Transverse colon (tissue), 4 donors: ENCODE measurements around the gene DNER. TPM values are rescaled to one million over a fixed set of nuclear protein-coding genes. Genes with fewer than 3 reads are reported as not detected.

Source experiments
- DNase-seq: peaks from one replicate; pipeline ENCODE4 v3.0.0-alpha.2; 2019
- H3K27ac ChIP-seq, 4 donors: fragments of 200-600 bp; sonication (generic); 2 replicates each; pipeline ENCODE4 v1.5.1; 2016 to 2018; ENCODE audit warnings: inconsistent platforms in 4 of 4
- H3K27me3 ChIP-seq: fragments of 200-600 bp; sonication (generic); 2 replicates; pipeline ENCODE4 v1.5.1; 2017; ENCODE audit warnings: inconsistent platforms
- H3K36me3 ChIP-seq, 4 donors: fragments of 200-600 bp; sonication (generic); 2 replicates each; pipeline ENCODE4 v1.5.1; 2017 to 2019; ENCODE audit warnings: inconsistent platforms in 4 of 4
- H3K4me1 ChIP-seq, 4 donors: fragments of 200-600 bp; sonication (generic); 2 replicates each; pipeline ENCODE4 v1.5.1; 2017 to 2020; ENCODE audit warnings: inconsistent platforms in 4 of 4
- H3K4me3 ChIP-seq, 4 donors: fragments of 200-600 bp; sonication (generic); 1 replicate in 1 of 4; 2 replicates in 3 of 4; pipeline versions ENCODE4 v1.5.1 to v1.6.1; 2017 to 2019; ENCODE audit warnings: inconsistent platforms in 4 of 4
- H3K9me3 ChIP-seq, 2 donors: fragments of 200-600 bp; sonication (generic); 2 replicates each; pipeline ENCODE4 v1.5.1; 2017 to 2019; ENCODE audit warnings: inconsistent platforms in 2 of 2
- EP300 ChIP-seq: sonication (generic); formaldehyde crosslinking; IDR thresholded peaks from one replicate; pipeline ENCODE4 v1.6.1; 2017; ENCODE audit warnings: antibody characterized with exemption, low read depth
- POLR2A ChIP-seq: fragments of 450-650 bp; IDR thresholded peaks from one replicate; pipeline ENCODE4 v1.6.1; 2016; ENCODE audit warnings: antibody characterized with exemption, mild to moderate bottlenecking, moderate library complexity
- POLR2AphosphoS5 ChIP-seq, 3 donors: sonication (generic); formaldehyde crosslinking; IDR thresholded peaks; one replicate each; pipeline ENCODE4 v1.6.1; 2016; ENCODE audit warnings: antibody characterized with exemption in 3 of 3
- WGBS, 2 donors: methylation state at CpG; one replicate each; pipeline ENCODE4 v1.1.5; 2018; ENCODE audit warnings: low coverage in 1 of 2; 5-methylcytosine and 5-hydroxymethylcytosine counted together
- in situ Hi-C, 4 donors: fragments of 200-750 bp; cut with MboI; loops; one replicate each; pipeline versions ENCODE4 v1.15.0 to v1.15.1; 2017; ENCODE audit warnings: low sequenced_read_pairs in 3 of 4, low pct_ligation_motif_present in 1 of 4, low pct_unique_long_range_greater_than_20kb in 1 of 4
- intact Hi-C: fragments of 100-400 bp; cut with DNase I; formaldehyde crosslinking; loops from one replicate; pipeline ENCODE4 v1.15.1; 2023; ENCODE audit warnings: low total_unique reads
- total RNA-seq, 4 donors: library from RNA; depleted of rRNA; stranded (reverse); fragments of >200 nt; gene quantifications; one replicate each; pipeline ENCODE4 v1.1.0, GENCODE V29; 2016
- TF ChIP-seq, protein P1 (sequence below), 5 experiments: fragments of 200-600 bp in 3 of 5; fragments of 450-650 bp in 2 of 5; sonication (generic) in 3 of 5; IDR thresholded peaks; 1 replicate in 2 of 5; 2 replicates in 3 of 5; pipeline ENCODE4 v1.5.1; 2016 to 2017; ENCODE audit warnings: antibody characterized with exemption in 5 of 5, inconsistent platforms in 3 of 5, mild to moderate bottlenecking in 2 of 5, moderate library complexity in 1 of 5

DNER gene
- total RNA-seq, 4 donors from 2014 or later = 1.9 to 4.9 (median 2.5) TPM

DNA sequence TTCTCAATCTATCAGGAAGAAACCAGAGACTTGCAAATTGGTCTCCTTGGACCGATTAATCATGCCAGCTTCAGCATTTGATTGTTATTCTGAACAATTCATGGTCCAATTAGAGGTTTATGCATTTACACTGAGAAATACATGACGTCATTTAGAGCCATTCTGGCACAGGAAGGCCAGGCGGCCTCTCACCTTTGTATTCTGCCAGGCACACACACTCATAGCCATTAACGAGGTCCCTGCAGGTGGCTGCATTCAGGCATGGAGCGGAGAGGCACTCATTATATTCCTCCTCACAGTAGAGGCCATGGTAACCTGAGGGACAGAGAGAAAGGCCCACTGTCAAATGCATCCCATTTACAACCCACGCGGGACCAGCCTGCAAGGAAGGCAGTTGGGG is 296.4 kb downstream of the DNER start:
- intact Hi-C loops (no loop called here), in situ Hi-C loops (no loop called here)
- TF ChIP-seq POLR2AphosphoS5 (IDR thresholded peaks at IDR 0.05) (no peak), EP300 (no peak), POLR2A (no peak)
- TF ChIP-seq, protein P1, sequence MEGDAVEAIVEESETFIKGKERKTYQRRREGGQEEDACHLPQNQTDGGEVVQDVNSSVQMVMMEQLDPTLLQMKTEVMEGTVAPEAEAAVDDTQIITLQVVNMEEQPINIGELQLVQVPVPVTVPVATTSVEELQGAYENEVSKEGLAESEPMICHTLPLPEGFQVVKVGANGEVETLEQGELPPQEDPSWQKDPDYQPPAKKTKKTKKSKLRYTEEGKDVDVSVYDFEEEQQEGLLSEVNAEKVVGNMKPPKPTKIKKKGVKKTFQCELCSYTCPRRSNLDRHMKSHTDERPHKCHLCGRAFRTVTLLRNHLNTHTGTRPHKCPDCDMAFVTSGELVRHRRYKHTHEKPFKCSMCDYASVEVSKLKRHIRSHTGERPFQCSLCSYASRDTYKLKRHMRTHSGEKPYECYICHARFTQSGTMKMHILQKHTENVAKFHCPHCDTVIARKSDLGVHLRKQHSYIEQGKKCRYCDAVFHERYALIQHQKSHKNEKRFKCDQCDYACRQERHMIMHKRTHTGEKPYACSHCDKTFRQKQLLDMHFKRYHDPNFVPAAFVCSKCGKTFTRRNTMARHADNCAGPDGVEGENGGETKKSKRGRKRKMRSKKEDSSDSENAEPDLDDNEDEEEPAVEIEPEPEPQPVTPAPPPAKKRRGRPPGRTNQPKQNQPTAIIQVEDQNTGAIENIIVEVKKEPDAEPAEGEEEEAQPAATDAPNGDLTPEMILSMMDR (IDR thresholded peaks at IDR 0.05) = no peak
- DNase-seq = no peak
- WGBS, 2 donors = 50 to 64% methylated on average over 1 to 7 of the region's 7 CpGs
- no peak overlapping the region for H3K4me3 ChIP-seq
- no peaks in the 10 kb centered on the region for H3K27me3 ChIP-seq
- peak overlapping the region in 2 of 4 donors; percentile 7 to 14 for H3K27ac ChIP-seq
- peaks cover 0 to 6% (median 0%) of the 10 kb centered on the region in 4 donors for H3K4me1 ChIP-seq
- no peaks in the 10 kb centered on the region for H3K9me3 ChIP-seq
- H3K36me3 ChIP-seq = no peaks in the 10 kb centered on the region

DNA sequence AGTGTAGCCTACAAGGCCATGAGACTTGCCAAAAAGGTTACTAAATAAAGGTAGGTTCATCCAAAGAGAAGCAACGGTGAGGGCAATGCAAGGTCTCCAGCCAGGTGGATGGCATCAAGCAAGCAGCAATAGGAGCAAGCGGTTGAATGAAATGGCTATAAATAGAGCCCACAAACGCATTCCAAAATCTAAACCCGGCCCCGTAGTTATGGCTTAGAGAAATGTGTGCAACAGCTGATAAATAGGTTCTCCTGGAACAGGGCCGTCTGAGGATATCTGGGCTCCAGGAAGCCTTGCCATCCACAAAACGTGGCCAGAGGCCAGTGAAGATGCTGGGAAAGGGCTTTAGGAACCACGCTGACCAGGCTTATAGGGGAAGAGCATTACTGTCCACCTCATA is 297.2 kb downstream of the DNER start:
- H3K4me1 ChIP-seq = peaks cover 0 to 6% (median 0%) of the 10 kb centered on the region in 4 donors
- no peak overlapping the region for H3K4me3 ChIP-seq
- H3K27me3 ChIP-seq = no peaks in the 10 kb centered on the region
- intact Hi-C loops = no loop called here
- H3K36me3 ChIP-seq = no peaks in the 10 kb centered on the region
- WGBS, 2 donors = 56 to 59% methylated on average over 8 of the region's 8 CpGs
- DNase-seq = no peak
- H3K27ac ChIP-seq = peak overlapping the region; percentile 58 to 73 (median 62)
- in situ Hi-C loops = no loop called here
- H3K9me3 ChIP-seq = no peaks in the 10 kb centered on the region
- no peak for TF ChIP-seq POLR2A
- TF ChIP-seq EP300 = no peak
- TF ChIP-seq, protein P1 (IDR thresholded peaks at IDR 0.05) = no peak
- TF ChIP-seq POLR2AphosphoS5 (IDR thresholded peaks at IDR 0.05) = no peak

DNA sequence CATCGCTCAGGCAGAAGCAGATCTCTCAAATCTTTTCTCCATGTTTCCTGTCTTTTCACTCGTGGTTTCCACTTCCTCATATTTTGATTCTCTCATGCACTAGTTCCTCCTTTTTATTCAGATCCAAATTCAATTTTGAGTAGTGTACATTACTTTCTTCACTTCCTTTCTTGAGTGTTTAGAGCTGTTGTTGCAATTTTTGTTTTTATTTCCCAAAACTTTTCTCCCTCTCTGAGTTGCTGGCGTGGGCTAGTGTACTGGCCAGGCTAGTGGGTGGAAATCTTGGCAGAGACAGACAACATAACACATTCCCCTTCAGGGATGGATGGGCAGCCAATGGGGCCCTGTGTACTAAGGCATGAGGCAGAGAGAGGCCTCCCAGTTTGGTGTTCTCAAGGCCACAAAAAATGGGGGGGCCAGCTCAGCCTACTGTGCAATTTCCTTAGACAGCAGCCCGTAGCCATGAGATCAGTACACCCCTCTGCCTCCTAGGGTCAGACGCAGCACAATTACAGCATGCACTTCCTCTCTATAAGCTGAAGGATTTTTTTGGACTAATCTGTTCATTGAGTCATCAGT is 298.1 kb downstream of the DNER start:
- TF ChIP-seq, protein P1 (IDR thresholded peaks at IDR 0.05) = no peak
- TF ChIP-seq POLR2AphosphoS5 (IDR thresholded peaks at IDR 0.05) = peak in 1 of 3 donors; percentile 21
- peak; percentile 47 for DNase-seq
- intact Hi-C loops = no loop called here

GRCh38 chr2:229414631-229415030 is 299.7 kb downstream of the DNER start:
- Histone ChIP-seq H3K27ac (no peak overlapping the region), H3K27me3 (no peaks in the 10 kb centered on the region), H3K4me3 (no peak overlapping the region), H3K36me3 (no peaks in the 10 kb centered on the region), H3K4me1 (peaks cover 0 to 6% (median 0%) of the 10 kb centered on the region in 4 donors), H3K9me3 (no peaks in the 10 kb centered on the region)
- WGBS, 2 donors = 100% methylated on average over 2 of the region's 2 CpGs; no CpG with 5 or more reads in 1 of the 2 donors
- TF ChIP-seq EP300 = no peak
- TF ChIP-seq, protein P1 (IDR thresholded peaks at IDR 0.05) = no peak
- no peak for TF ChIP-seq POLR2A
- no peak for TF ChIP-seq POLR2AphosphoS5 (IDR thresholded peaks at IDR 0.05)
- DNase-seq = no peak
- in situ Hi-C loops (no loop called here), intact Hi-C loops (no loop called here)

More for the DNA sequence above, 298.1 kb downstream of the DNER start:
- no peaks in the 10 kb centered on the region for H3K27me3 ChIP-seq
- H3K36me3 ChIP-seq = no peaks in the 10 kb centered on the region
- in situ Hi-C loops = no loop called here
- H3K4me3 ChIP-seq = no peak overlapping the region
- H3K9me3 ChIP-seq = no peaks in the 10 kb centered on the region
- H3K4me1 ChIP-seq = peaks cover 0 to 6% (median 0%) of the 10 kb centered on the region in 4 donors
- peak overlapping the region; percentile 58 to 73 (median 62) for H3K27ac ChIP-seq
- WGBS, 2 donors = 30 to 35% methylated on average over 2 to 5 of the region's 5 CpGs
